Neural crest cell (in vitro differentiated cells): ENCODE measurements around the gene COL11A2. TPM values are rescaled to one million over a fixed set of nuclear protein-coding genes. Genes with fewer than 3 reads are reported as not detected.

Experiments used
- DNase-seq: peaks from one replicate; pipeline ENCODE4 v3.0.0; 2021; ENCODE audit warnings: low read depth, mixed read lengths, low spot score
- H3K27ac Mint-ChIP-seq: one replicate; pipeline ENCODE4 v1.8.0; 2021; ENCODE audit warnings: mild to moderate bottlenecking, mixed read lengths; ENCODE audit not compliant: unreplicated experiment
- H3K27me3 Mint-ChIP-seq: 2 replicates; pipeline ENCODE4 v1.8.0; 2021; ENCODE audit warnings: low read depth, mild to moderate bottlenecking, mixed read lengths
- H3K36me3 Mint-ChIP-seq: 2 replicates; pipeline ENCODE4 v1.8.0; 2021; ENCODE audit warnings: low read depth, mild to moderate bottlenecking, mixed read lengths
- H3K4me1 Mint-ChIP-seq: 2 replicates; pipeline ENCODE4 v1.8.0; 2021; ENCODE audit warnings: mixed read lengths
- H3K4me3 Mint-ChIP-seq: one replicate; pipeline ENCODE4 v1.8.0; 2021; ENCODE audit warnings: mild to moderate bottlenecking, mixed read lengths
- H3K9me3 Mint-ChIP-seq: 2 replicates; pipeline ENCODE4 v1.8.0; 2021; ENCODE audit warnings: mixed read lengths
- CTCF ChIP-seq: fragments of 200-600 bp; sonication (generic); conservative IDR thresholded peaks from 2 replicates; pipeline ENCODE4 v1.5.0; 2021; ENCODE audit warnings: antibody characterized with exemption, mild to moderate bottlenecking
- total RNA-seq: library from RNA; stranded (reverse); gene quantifications from 2 replicates; pipeline ENCODE4 v1.2.1, GENCODE V29; 2021

COL11A2 gene
- total RNA-seq, 1 donor from 2014 or later: 4.2 TPM

DNA sequence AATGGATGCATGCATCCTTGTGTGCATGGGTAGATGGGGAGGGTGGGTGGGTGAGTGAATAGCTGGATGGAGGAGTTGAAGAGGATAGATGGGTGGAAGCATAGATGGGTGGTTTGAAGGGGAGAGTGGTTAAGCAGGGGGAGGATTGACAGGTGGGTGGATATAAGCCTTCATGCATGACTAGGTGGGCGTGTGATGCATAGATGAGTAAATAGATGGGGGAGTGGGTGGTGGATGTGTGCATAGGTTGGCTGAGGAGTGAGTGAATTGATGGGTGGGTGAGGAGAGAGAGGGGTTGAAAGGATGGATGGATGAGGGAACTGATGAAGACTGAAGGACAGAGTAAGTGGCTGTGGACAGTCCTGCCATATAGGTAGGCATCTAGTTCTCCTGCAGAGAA, 4.5 kb downstream of the COL11A2 start:
- no peak for DNase-seq
- peaks cover 29% of the 10 kb centered on the region for H3K4me1 Mint-ChIP-seq
- peaks cover 48% of the 10 kb centered on the region for H3K27me3 Mint-ChIP-seq
- peaks cover 2% of the 10 kb centered on the region for H3K36me3 Mint-ChIP-seq
- no peak overlapping the region for H3K4me3 Mint-ChIP-seq
- H3K9me3 Mint-ChIP-seq: peaks cover 7% of the 10 kb centered on the region
- H3K27ac Mint-ChIP-seq: no peak overlapping the region
- TF ChIP-seq CTCF: no peak

GRCh38 chr6:33185654-33186187, 6.5 kb downstream of the COL11A2 start:
- Mint-ChIP-seq H3K4me1 (peaks cover 15% of the 10 kb centered on the region), H3K9me3 (peaks cover 7% of the 10 kb centered on the region), H3K4me3 (no peak overlapping the region), H3K27ac (no peak overlapping the region), H3K27me3 (peaks cover 28% of the 10 kb centered on the region), H3K36me3 (peaks cover 2% of the 10 kb centered on the region)
- no peak for TF ChIP-seq CTCF
- no peak for DNase-seq

- H3K36me3 Mint-ChIP-seq: peaks cover 2% of the 10 kb centered on the region
- H3K4me1 Mint-ChIP-seq: peaks cover 9% of the 10 kb centered on the region
- peaks cover 24% of the 10 kb centered on the region for H3K27me3 Mint-ChIP-seq
- H3K4me3 Mint-ChIP-seq: no peak overlapping the region
- peaks cover 7% of the 10 kb centered on the region for H3K9me3 Mint-ChIP-seq
- no peak for DNase-seq
- no peak for TF ChIP-seq CTCF
- H3K27ac Mint-ChIP-seq: no peak overlapping the region
Observed at GRCh38 chr6:33185190-33185589, 7.1 kb downstream of the COL11A2 start.

DNA sequence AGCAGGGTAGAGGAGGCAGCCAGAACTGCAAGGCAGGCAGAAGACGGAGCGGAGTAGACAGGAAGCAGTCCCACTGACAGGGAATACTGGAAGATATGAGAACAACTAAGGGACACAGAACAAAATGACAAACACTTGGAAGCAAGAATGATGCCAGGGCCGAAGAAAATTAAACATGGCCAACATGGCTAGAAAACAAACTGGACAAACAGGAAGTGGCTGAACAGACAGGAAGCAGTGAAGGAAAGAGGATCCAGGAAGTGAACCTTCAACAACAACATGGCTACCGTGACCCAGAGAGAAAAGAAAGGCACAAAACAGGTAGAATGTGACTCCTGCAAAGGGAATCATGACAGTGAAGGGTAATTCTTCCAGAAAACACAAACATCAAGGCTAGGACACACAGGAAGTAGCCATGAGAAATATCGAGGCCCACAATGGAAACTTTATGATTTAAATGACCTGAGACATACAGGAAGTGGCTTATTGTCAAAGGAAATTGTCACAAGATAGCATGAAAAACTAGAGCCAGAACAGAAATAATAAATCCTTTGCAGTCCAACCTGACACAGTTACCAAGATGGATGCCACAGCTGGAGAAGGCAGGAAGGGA, 9.1 kb downstream of the COL11A2 start:
- Mint-ChIP-seq H3K9me3 (peaks cover 7% of the 10 kb centered on the region), H3K27ac (peak overlapping the region; percentile 51), H3K27me3 (peaks cover 16% of the 10 kb centered on the region)

DNA sequence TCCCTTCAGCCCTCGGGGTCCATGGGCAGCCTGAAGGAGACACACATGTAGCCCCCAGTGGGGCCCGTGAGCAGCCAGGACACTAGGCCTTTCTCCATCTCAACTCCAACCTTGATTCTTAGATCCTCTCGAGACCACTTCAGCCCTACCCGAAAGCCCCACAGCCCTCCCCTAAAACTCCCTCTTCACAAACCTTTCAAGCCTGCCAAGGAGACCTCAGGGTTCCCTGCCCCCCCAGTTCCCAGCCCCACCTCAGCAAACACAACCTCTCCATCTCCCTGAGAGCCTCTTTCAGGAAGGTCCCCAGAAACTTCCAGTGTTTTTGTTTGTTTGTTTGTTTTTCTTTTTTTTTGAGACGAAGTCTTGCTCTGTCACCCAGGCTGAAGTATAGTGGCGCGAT, 11.1 kb downstream of the COL11A2 start:
- Mint-ChIP-seq H3K4me3 (no peak overlapping the region), H3K4me1 (peaks cover 5% of the 10 kb centered on the region), H3K27me3 (peaks cover 3% of the 10 kb centered on the region), H3K9me3 (peaks cover 7% of the 10 kb centered on the region), H3K27ac (no peak overlapping the region), H3K36me3 (peaks cover 2% of the 10 kb centered on the region)
- no peak for TF ChIP-seq CTCF
- no peak for DNase-seq

More for the DNA sequence above, 9.1 kb downstream of the COL11A2 start:
- peaks cover 5% of the 10 kb centered on the region for H3K4me1 Mint-ChIP-seq
- H3K4me3 Mint-ChIP-seq: no peak overlapping the region
- H3K36me3 Mint-ChIP-seq: peaks cover 2% of the 10 kb centered on the region
- TF ChIP-seq CTCF: no peak
- no peak for DNase-seq
